ENCODE results near the gene F10.

- TF ChIP-seq CTCF (IDR thresholded peaks at IDR 0.05 in 4 of 5, conservative IDR thresholded peaks at IDR 0.05 in 1 of 5) (no peak), POLR2A (IDR thresholded peaks at IDR 0.05) (no peak)
Observed at GRCh38 chr13:113126265-113127150, 3.9 kb downstream of the F10 start.
